Thyroid gland (tissue), 4 donors: ENCODE measurements around the gene NRP2. TPM values are rescaled to one million over a fixed set of nuclear protein-coding genes. Genes with fewer than 3 reads are reported as not detected.

Experiments
- DNase-seq, 2 donors: peaks; one replicate each; pipeline ENCODE4 v3.0.0-alpha.2; 2019
- H3K27ac ChIP-seq, 3 donors: fragments of 200-600 bp; sonication (generic); 1 replicate in 2 of 3; 2 replicates in 1 of 3; pipeline ENCODE4 v1.5.1; 2016 to 2019; ENCODE audit warnings: mild to moderate bottlenecking in 1 of 3, moderate library complexity in 1 of 3
- H3K27me3 ChIP-seq: fragments of 200-600 bp; sonication (generic); one replicate; pipeline ENCODE4 v1.5.1; 2019
- H3K36me3 ChIP-seq, 2 donors: fragments of 200-600 bp; sonication (generic); one replicate each; pipeline ENCODE4 v1.5.1; 2016 to 2019
- H3K4me1 ChIP-seq, 2 donors: fragments of 200-600 bp; sonication (generic); one replicate each; pipeline ENCODE4 v1.5.1; 2017 to 2019
- H3K4me3 ChIP-seq, 3 donors: fragments of 200-600 bp; sonication (generic); replicated peaks in 1 of 3; 1 replicate in 2 of 3; 2 replicates in 1 of 3; pipeline ENCODE4 v1.5.1; 2016; ENCODE audit warnings: mild to moderate bottlenecking in 1 of 3
- H3K9me3 ChIP-seq: fragments of 200-600 bp; sonication (generic); one replicate; pipeline ENCODE4 v1.5.1; 2017
- CTCF ChIP-seq, 6 experiments: fragments of 200-600 bp in 3 of 6; fragments of 450-650 bp in 3 of 6; sonication (generic) in 3 of 6; IDR thresholded peaks; one replicate each; pipeline ENCODE4 v1.5.1; 2016 to 2019; ENCODE audit warnings: antibody characterized with exemption in 6 of 6, mild to moderate bottlenecking in 2 of 6, inconsistent platforms in 1 of 6, moderate library complexity in 1 of 6
- POLR2A ChIP-seq, 2 donors: fragments of 450-650 bp; IDR thresholded peaks; one replicate each; pipeline ENCODE4 v1.6.1; 2017; ENCODE audit warnings: antibody characterized with exemption in 2 of 2, mild to moderate bottlenecking in 2 of 2, moderate library complexity in 1 of 2
- WGBS, 2 donors: methylation state at CpG; one replicate each; pipeline ENCODE4 v1.1.5; 2017; 5-methylcytosine and 5-hydroxymethylcytosine counted together
- intact Hi-C: fragments of 100-400 bp; cut with DNase I; formaldehyde crosslinking; loops from one replicate; pipeline ENCODE4 v1.15.1; 2023
- total RNA-seq, 4 donors: library from RNA; depleted of rRNA; stranded (reverse); fragments of >200 nt; gene quantifications; one replicate each; pipeline ENCODE4 v1.2.3, GENCODE V29; 2016

Gene NRP2
- total RNA-seq, 4 donors from 2014 or later, result 29.3 to 62.5 (median 41.6) TPM

GRCh38 chr2:205709319-205709718, 27.0 kb downstream of the NRP2 start:
- Histone ChIP-seq H3K9me3 (no peaks in the 10 kb centered on the region), H3K27me3 (no peaks in the 10 kb centered on the region), H3K4me1 (peaks cover 34 to 45% of the 10 kb centered on the region in 2 donors), H3K4me3 (no peak overlapping the region), H3K36me3 (no peaks in the 10 kb centered on the region), H3K27ac (peak overlapping the region in 1 of 3 donors; percentile 79)
- intact Hi-C loops, result no loop called here
- 64 to 78% methylated on average over 4 of the region's 4 CpGs for WGBS, 2 donors
- TF ChIP-seq POLR2A (IDR thresholded peaks at IDR 0.05) (no peak), CTCF (IDR thresholded peaks at IDR 0.05) (no peak)
- DNase-seq, result peak in 1 of 2 donors; percentile 22

- H3K4me1 ChIP-seq, result peaks cover 15 to 27% of the 10 kb centered on the region in 2 donors
Measured at GRCh38 chr2:205712508-205712907, 30.2 kb downstream of the NRP2 start.

DNA sequence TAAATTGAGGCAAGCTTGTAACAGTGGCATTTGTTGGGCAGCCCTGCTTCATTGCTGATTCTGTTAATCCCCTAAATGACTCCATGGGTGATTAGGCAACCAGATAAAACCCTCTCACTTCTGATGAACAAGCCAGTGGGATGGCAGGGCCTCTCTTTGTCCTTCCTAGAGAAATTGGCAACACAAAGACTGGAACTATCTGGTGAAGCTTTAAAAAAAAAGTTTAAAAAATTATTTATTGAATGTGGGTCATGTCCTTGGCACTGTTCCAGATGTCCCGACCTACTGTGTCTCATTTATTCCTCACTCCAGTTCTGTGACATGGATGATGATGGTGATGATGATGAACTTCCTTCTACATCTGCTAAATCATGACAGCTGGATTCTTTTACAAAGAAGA, 30.8 kb downstream of the NRP2 start:
- TF ChIP-seq POLR2A (IDR thresholded peaks at IDR 0.05) (no peak), CTCF (IDR thresholded peaks at IDR 0.05) (no peak)
- no peak overlapping the region for H3K27ac ChIP-seq
- H3K4me1 ChIP-seq, result peaks cover 10 to 21% of the 10 kb centered on the region in 2 donors
- no peaks in the 10 kb centered on the region for H3K27me3 ChIP-seq
- intact Hi-C loops, result no loop called here
- WGBS, 2 donors, result 35 to 37% methylated on average over 1 of the region's 1 CpG
- H3K36me3 ChIP-seq, result no peaks in the 10 kb centered on the region
- DNase-seq, result no peak
- no peak overlapping the region for H3K4me3 ChIP-seq
- no peaks in the 10 kb centered on the region for H3K9me3 ChIP-seq

More at GRCh38 chr2:205712508-205712907, 30.2 kb downstream of the NRP2 start:
- no peak for DNase-seq
- intact Hi-C loops, result no loop called here
- Histone ChIP-seq H3K27me3 (no peaks in the 10 kb centered on the region), H3K27ac (no peak overlapping the region), H3K9me3 (no peaks in the 10 kb centered on the region), H3K4me3 (no peak overlapping the region), H3K36me3 (no peaks in the 10 kb centered on the region)
- no peak for TF ChIP-seq CTCF (IDR thresholded peaks at IDR 0.05)
- TF ChIP-seq POLR2A (IDR thresholded peaks at IDR 0.05), result no peak
- 0 to 47% methylated on average over 1 of the region's 1 CpG for WGBS, 2 donors

- intact Hi-C loops, result no loop called here
- Histone ChIP-seq H3K4me1 (peaks cover 0 to 10% of the 10 kb centered on the region in 2 donors), H3K27ac (peak overlapping the region in 1 of 3 donors; percentile 1)
Measured at GRCh38 chr2:205714058-205714776, 31.9 kb downstream of the NRP2 start.

More at GRCh38 chr2:205714058-205714776, 31.9 kb downstream of the NRP2 start:
- WGBS, 2 donors, result 65 to 74% methylated on average over 5 of the region's 5 CpGs
- DNase-seq, result no peak
- TF ChIP-seq POLR2A (IDR thresholded peaks at IDR 0.05) (no peak), CTCF (IDR thresholded peaks at IDR 0.05) (no peak)
- Histone ChIP-seq H3K9me3 (no peaks in the 10 kb centered on the region), H3K4me3 (no peak overlapping the region), H3K36me3 (no peaks in the 10 kb centered on the region), H3K27me3 (no peaks in the 10 kb centered on the region)
